Measurements from ENCODE around the gene SLC25A42. TPM values are rescaled to one million over a fixed set of nuclear protein-coding genes. Genes with fewer than 3 reads are reported as not detected.

SLC25A42 gene
- total and polyA plus RNA-seq, 7 donors = 4.6 to 40.2 (median 21.3) TPM

GRCh38 chr19:19151418-19151817, 87.6 kb downstream of the SLC25A42 start:
- Histone ChIP-seq H3K36me3 (ENCODE audit: insufficient read depth in 1 of 2, low read depth in 1 of 2) (peaks cover 0 to 5% of the 10 kb centered on the region in 2 donors), H3K4me1 (no peaks in the 10 kb centered on the region), H3K27ac (no peak overlapping the region), H3K9me3 (no peaks in the 10 kb centered on the region), H3K27me3 (ENCODE audit: insufficient read depth in 3 of 3, low read length in 2 of 3) (no peaks in the 10 kb centered on the region), H3K4me3 (no peak overlapping the region)
- no peak for ATAC-seq
- intact Hi-C loops (cut with DNase I) = no loop called here
- no peak for DNase-seq
- WGBS, 3 donors = 68 to 77% (median 72%) methylated on average over 9 to 11 of the region's 11 CpGs
- TF ChIP-seq CTCF (IDR thresholded peaks at IDR 0.05) = no peak

- no peaks in the 10 kb centered on the region for H3K9me3 ChIP-seq
- 75 to 76% (median 76%) methylated on average over 12 to 13 of the region's 13 CpGs for WGBS, 3 donors
- no peak for TF ChIP-seq CTCF (IDR thresholded peaks at IDR 0.05)
- no peak overlapping the region for H3K4me3 ChIP-seq
- DNase-seq (no peak), ATAC-seq (no peak)
- H3K27me3 ChIP-seq (ENCODE audit: insufficient read depth in 3 of 3, low read length in 2 of 3) = no peaks in the 10 kb centered on the region
- H3K36me3 ChIP-seq (ENCODE audit: insufficient read depth in 1 of 2, low read depth in 1 of 2) = peaks cover 0 to 5% of the 10 kb centered on the region in 2 donors
- no peaks in the 10 kb centered on the region for H3K4me1 ChIP-seq
- no peak overlapping the region for H3K27ac ChIP-seq
- intact Hi-C loops (cut with DNase I) = no loop called here
Measured at GRCh38 chr19:19152668-19153384, 89.0 kb downstream of the SLC25A42 start.

GRCh38 chr19:19154768-19155494, 91.1 kb downstream of the SLC25A42 start:
- Histone ChIP-seq H3K4me1 (no peaks in the 10 kb centered on the region), H3K27me3 (ENCODE audit: insufficient read depth in 3 of 3, low read length in 2 of 3) (no peaks in the 10 kb centered on the region), H3K4me3 (no peak overlapping the region), H3K36me3 (ENCODE audit: insufficient read depth in 1 of 2, low read depth in 1 of 2) (no peaks in the 10 kb centered on the region), H3K9me3 (no peaks in the 10 kb centered on the region), H3K27ac (no peak overlapping the region)
- TF ChIP-seq CTCF (IDR thresholded peaks at IDR 0.05) = no peak
- DNase-seq (no peak), ATAC-seq (no peak)
- 93 to 95% (median 93%) methylated on average over 6 of the region's 6 CpGs for WGBS, 3 donors
- intact Hi-C loops (cut with DNase I) = no loop called here

GRCh38 chr19:19155495-19156219, 91.9 kb downstream of the SLC25A42 start:
- 88 to 93% (median 92%) methylated on average over 10 of the region's 10 CpGs for WGBS, 3 donors
- intact Hi-C loops (cut with DNase I) = no loop called here
- Histone ChIP-seq H3K27me3 (ENCODE audit: insufficient read depth in 3 of 3, low read length in 2 of 3) (no peaks in the 10 kb centered on the region), H3K36me3 (ENCODE audit: insufficient read depth in 1 of 2, low read depth in 1 of 2) (no peaks in the 10 kb centered on the region), H3K4me1 (no peaks in the 10 kb centered on the region), H3K4me3 (no peak overlapping the region), H3K9me3 (no peaks in the 10 kb centered on the region), H3K27ac (no peak overlapping the region)
- ATAC-seq (peak in 1 of 4 donors; percentile 16), DNase-seq (no peak)
- no peak for TF ChIP-seq CTCF (IDR thresholded peaks at IDR 0.05)

All from psoas muscle (tissue), 8 donors.